HG02938 (cell line): Measurements from ENCODE around the gene TMEM141.
"Not testable (repeated sequence)": the region's sequence is repeated elsewhere in the genome, so short reads cannot be mapped to it uniquely, and the experiment has no call there.

ENCODE experiments used
- ATAC-seq: cut with Tn5 transposase; IDR thresholded peaks from one replicate; pipeline ENCODE4 v1.9.1; 2021; ENCODE audit warnings: mild to moderate bottlenecking, moderate library complexity; ENCODE audit not compliant: unreplicated experiment

TMEM141 gene

GRCh38 chr9:136793086-136793946 lies 2.2 kb downstream of the TMEM141 start:
- no peak for ATAC-seq

GRCh38 chr9:136794281-136794999 lies 3.3 kb downstream of the TMEM141 start:
- ATAC-seq: no peak

- no peak for ATAC-seq
Observed at GRCh38 chr9:136795000-136795348, 3.8 kb downstream of the TMEM141 start.

DNA sequence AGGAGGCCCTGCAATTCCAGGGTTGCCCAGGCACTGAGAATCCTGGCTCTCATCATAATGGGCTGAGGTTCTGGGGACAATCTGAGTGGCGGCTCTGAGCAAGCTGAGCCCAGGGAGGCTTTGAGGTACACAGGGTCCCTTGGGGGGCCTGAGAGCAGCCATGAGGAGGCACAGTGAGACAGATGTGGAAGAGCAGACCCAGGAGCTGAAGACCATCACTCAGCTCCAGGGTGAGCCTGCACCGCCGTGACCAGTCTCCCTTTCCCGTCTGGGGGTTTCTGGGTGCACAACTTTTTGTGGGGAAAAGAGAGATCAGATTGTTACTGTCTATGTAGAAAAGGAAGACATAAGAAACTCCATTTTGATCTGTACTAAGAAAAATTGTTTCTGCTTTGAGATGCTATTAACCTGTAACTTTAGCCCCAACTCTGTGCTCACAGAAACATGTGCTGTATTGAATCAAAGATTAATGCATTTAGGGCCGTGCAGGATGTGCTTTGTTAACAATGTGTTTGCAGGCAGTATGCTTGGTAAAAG lies 5.2 kb downstream of the TMEM141 start, which contains the start of gene CCDC183:
Gene CCDC183, plus strand, starts transcription at position 101 of the 537 bp plus-strand sequence. Its CDS starts 60 bp downstream, at position 161.
- ATAC-seq: no peak

DNA sequence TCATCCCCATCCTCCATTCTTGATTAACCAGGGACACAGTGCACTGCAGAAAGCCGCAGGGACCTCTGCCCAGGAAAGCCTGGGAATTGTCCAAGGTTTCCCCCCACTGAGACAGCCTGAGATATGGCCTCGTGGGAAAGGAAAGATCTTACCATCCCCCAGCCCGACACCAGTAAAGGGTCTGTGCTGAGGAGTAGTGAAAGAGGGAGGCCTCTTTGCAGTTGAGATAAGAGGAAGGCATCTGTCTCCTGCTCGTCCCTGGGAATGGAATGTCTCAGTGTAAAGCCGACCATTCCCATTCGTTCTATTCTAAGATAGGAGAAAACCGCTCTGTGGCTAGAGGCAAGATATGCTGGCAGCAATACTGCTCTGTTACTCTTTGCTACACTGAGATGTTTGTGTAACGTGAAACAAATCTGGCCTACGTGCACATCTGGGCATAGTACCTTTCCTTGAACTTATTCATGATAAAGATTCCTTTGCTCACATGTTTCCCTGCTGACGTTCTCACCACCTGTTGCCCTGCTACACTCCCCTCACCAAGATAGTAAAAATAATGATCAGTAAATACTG lies 5.7 kb downstream of the TMEM141 start:
- not testable (repeated sequence) for ATAC-seq

GRCh38 chr9:136798708-136799078 lies 7.5 kb downstream of the TMEM141 start:
- no peak for ATAC-seq

GRCh38 chr9:136799079-136799853 lies 8.1 kb downstream of the TMEM141 start:
- no peak for ATAC-seq

GRCh38 chr9:136799854-136800657 lies 8.9 kb downstream of the TMEM141 start:
- no peak for ATAC-seq

GRCh38 chr9:136802321-136802720 lies 11.2 kb downstream of the TMEM141 start:
- ATAC-seq: no peak

DNA sequence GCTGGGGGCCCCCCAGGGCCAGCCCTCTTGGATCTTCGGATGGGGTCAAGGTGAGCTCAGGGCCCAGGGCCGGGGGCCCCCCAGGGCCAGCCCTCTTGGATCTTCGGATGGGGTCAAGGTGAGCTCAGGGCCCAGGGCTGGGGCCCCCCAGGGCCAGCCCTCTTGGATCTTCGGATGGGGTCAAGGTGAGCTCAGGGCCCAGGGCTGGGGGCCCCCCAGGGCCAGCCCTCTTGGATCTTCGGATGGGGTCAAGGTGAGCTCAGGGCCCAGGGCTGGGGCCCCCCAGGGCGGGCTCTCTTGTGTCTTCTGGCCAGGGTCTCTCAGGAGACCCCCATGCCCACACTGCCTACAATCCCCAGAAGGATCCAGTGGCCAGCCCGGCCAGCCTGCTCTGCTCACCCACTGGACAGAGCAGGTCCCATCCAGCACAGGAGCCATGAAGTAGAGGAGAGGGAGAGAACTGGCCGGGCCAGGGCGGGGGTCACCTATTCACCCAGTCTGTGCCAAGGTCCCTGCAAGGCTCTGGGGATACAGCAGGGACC lies 11.9 kb downstream of the TMEM141 start:
- not testable (repeated sequence) for ATAC-seq

- no peak for ATAC-seq
Observed at GRCh38 chr9:136803551-136804508, 12.7 kb downstream of the TMEM141 start.

DNA sequence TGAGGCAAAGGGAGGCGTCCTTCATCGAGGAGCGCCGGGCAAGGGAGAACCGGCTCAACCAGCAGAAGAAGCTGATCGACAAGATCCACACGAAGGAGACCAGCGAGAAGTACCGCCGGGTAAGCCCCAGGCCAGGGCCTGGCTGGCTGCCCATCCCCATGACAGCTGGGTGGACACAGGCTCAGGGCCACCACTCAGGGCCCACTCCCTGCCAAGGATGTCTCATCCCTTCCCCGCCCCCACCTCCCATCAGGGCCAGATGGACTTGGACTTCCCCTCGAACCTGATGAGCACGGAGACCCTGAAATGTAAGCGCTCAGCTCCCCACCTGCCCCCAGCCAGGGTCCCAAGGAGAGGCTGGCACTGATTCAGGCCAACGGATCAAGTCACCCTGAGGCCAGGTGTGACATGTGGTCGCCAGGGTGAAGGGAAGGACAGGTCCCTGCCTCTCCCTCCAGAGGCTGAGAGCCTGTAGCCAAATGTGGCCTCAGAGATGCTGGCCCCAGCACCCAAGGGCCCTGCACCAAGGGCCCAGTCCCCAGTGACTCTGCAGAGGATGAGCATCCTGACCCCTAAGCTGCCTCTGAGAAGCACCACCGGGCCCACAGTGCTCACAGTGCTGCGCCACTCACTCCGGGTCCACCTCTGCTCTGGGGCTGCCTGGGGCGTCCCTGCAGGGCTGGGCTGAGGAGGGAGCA lies 13.5 kb downstream of the TMEM141 start:
- ATAC-seq: no peak

- no peak for ATAC-seq
Observed at GRCh38 chr9:136805207-136805740, 14.1 kb downstream of the TMEM141 start.

DNA sequence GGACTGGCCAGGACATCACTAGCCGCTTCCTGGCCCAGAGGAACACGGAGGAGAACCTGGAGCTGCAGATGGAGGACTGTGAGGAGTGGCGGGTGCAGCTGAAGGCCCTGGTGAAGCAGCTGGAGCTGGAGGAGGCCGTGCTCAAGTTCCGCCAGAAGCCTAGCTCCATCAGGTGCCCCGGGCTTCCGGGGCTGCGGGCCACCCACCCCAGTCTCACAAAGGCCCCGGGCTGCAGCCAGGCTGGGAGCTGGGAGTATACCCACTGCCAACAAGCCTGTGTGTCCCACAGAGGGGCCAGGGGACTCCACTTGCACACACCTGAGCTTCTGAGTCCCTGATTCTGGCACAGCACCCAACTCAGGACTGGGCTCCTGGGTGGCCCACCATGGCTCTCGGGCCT lies 14.9 kb downstream of the TMEM141 start:
- ATAC-seq: no peak

DNA sequence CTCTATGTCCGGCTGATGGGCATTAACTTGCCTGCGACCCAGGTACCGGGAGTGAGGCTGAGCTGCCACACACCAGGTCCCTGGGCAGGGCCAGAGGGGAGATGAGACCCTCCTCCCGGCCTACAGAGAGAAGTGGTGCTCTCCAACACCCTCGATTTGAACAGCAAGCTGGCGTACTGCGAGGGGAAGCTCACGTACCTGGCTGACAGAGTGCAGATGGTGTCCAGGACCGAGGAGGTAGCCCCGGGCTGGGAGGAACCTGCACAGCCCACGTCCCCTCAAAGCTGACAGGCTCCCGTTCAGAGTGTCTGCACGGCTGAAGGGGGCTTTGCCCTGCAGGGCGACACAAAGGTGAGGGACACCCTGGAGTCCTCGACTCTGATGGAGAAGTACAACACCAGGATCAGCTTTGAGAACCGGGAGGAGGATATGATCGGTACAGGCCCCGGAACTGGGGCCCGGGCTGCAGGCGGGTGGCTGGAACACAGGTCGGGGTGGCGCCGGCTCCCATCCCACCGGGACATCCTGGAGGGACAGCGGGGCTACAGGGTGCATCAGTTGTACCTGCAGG lies 15.6 kb downstream of the TMEM141 start:
- no peak for ATAC-seq

GRCh38 chr9:136807281-136808074 lies 16.3 kb downstream of the TMEM141 start, which contains the start of gene RABL6:
Gene RABL6, plus strand, starts transcription at chr9:136807948. Its CDS starts 249 bp downstream, at chr9:136808197.
- ATAC-seq: peak; percentile 54
